Right lobe of liver (tissue), 4 donors: ENCODE data around the gene ITM2B.

Experiments used
- CTCF ChIP-seq, 4 donors: fragments of 200-600 bp in 3 of 4; fragments of 450-650 bp in 1 of 4; IDR thresholded peaks; one replicate each; pipeline versions ENCODE4 v1.5.1 to v1.8.0; 2016 to 2022; ENCODE audit warnings: antibody characterized with exemption in 4 of 4, mild to moderate bottlenecking in 2 of 4
- POLR2A ChIP-seq: fragments of 450-650 bp; IDR thresholded peaks from one replicate; pipeline ENCODE4 v1.6.1; 2017; ENCODE audit warnings: antibody characterized with exemption, mild to moderate bottlenecking
- donor health status: DM: no; HTN: no; CAD: no.
- donor health status: DM: no; HTN: no; CAD: no.
- donor health status: DM: no; HTN: yes; CAD: no.

GRCh38 chr13:48258002-48258401 lies 25.0 kb downstream of the ITM2B start:
- TF ChIP-seq CTCF (IDR thresholded peaks at IDR 0.05) (no peak), POLR2A (no peak)
